IPS-NIHi11 (cell line): ENCODE measurements around the gene KCNG1.
A peak's percentile ranks its signal among the peaks of the same experiment; 100 is the strongest.
"Not testable (repeated sequence)": the region's sequence is repeated elsewhere in the genome, so short reads cannot be mapped to it uniquely, and the experiment has no call there.

Experiments used
- DNase-seq: peaks from one replicate; pipeline ENCODE4 v3.0.0; 2012; ENCODE audit warnings: mixed read lengths, low spot score

Gene KCNG1

DNA sequence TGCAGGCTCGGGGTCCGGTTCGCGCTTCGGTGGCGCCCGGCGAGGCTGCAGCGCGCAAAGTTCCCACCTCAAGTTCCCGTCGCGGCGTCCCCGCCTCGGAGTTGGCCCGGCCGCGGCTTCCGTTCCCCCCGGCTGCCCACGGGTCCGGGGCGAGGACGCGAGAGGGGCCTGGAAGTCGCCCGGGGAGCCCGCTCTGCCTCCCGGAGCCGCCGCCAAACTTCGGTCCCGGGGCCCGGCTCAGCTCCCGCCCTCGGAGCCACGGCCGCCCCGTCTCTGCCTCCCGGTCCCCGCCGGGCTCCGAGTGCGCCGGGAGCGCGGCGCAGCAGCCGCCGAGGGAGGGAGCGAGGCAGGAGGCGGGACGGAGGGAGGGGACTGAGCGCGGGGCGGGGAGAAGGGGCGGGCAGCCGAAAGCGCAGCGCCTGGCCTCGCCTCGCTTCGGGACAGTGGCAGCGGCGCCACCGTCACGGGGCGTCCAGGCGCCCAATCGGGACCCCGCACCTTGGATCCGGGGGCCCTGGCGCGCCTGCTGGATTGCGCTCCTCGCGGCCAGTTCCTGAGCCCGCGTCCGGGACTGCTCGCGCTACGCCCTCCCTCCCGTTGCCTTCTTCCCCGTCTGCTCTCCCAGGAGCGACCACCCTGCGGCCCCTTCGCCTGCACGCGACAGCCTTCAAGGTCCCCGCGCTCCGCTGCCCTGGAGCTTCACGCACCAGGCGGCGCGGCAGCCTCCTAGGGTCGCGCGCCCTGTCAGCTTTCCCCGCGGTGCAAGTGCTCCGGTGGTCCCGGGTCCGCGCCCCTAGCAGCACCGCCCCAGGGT lies at the start of gene KCNG1:
Gene KCNG1 (minus strand): TSS at position 305 of the 814 bp plus-strand sequence. CDS start 12,769 bp downstream, outside the sequence.
- peak; percentile 98 for DNase-seq

DNA sequence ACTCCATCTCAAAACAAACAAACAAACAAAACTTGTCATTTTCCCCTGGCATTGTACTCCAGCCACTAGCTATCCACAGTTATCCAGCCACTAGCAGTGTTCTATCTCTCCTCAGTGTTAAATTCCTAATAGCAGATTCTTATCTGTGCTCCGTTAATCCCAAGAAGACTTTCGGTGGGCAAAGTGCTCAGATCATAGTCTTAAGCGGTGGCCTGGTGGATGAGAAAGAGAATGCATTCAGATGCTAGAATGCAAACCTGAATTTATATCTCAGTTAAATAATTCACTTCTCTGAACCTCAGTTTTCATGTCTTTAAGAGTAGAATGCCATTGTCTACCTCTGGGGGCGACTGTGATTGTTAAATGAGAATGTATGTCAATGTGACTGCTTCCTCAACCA lies 47.7 kb upstream of the KCNG1 start:
- no peak for DNase-seq

- DNase-seq, result no peak
Observed at GRCh38 chr20:51067792-51068191, 44.9 kb upstream of the KCNG1 start.

- DNase-seq, result no peak
Observed at GRCh38 chr20:51065615-51066014, 42.7 kb upstream of the KCNG1 start.

- DNase-seq, result no peak
Observed at GRCh38 chr20:51064137-51064536, 41.2 kb upstream of the KCNG1 start.

DNA sequence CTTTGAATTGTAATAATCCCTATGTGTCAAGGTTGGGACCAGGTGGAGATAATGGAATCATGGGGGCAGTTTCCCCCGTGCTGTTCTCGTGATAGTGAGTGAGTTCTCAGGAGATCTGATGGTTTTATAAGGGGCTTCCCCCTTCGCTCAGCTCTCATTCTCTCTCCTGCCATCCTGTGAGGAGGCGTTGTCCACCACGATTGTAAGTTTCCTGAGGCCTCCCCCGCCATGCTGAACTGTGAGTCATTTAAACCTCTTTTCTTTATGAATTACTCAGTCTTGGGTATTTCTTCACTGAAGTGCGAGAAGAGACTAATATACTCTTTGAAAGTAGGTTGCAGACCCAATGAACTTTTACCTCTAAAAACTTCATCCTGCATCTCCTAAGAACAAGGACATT lies 39.2 kb upstream of the KCNG1 start:
- DNase-seq, result no peak

GRCh38 chr20:51061418-51062045 lies 38.6 kb upstream of the KCNG1 start:
- no peak for DNase-seq

GRCh38 chr20:51060301-51060700 lies 37.4 kb upstream of the KCNG1 start:
- DNase-seq, result no peak

DNA sequence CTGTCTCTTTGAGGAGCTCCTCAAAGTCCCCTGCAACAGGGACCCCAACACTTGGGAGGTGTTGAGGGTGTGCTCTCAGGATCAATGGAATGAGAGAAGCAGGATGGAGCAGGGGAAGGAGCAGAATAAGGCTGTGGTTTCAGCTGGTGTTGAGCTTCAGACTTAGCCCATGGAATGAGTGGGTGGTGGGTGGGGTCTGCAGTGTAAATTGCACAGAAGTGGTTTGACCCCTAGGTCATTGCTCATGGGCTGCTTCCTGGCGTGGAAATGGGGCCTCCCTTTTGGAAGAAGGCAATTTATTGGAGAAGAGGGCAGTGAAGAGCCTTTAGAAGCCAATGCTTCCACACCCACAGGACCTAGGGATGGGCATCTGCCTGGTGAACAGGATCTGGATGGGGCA lies 37.0 kb upstream of the KCNG1 start:
- no peak for DNase-seq

DNA sequence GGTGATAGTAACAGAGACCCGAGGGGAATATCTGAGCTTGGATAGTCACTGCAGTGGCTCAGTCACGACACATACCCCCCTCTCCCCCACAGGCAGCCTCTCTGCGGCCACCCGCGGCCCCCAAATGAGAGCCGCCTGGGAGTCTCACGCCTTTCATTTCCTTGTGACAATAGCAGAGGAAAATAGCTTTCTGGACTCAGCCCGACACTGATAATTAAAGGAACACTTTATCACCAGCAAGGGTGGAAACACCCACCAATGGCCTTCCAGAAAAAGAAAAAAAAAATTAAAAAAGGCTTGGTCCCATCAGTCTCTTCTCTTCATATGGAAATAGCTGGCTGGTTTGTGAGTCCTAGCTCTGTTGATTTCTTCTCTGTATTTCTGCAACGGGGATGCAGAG lies 35.1 kb upstream of the KCNG1 start:
- DNase-seq, result no peak

GRCh38 chr20:51054233-51054632 lies 31.3 kb upstream of the KCNG1 start:
- no peak for DNase-seq

DNA sequence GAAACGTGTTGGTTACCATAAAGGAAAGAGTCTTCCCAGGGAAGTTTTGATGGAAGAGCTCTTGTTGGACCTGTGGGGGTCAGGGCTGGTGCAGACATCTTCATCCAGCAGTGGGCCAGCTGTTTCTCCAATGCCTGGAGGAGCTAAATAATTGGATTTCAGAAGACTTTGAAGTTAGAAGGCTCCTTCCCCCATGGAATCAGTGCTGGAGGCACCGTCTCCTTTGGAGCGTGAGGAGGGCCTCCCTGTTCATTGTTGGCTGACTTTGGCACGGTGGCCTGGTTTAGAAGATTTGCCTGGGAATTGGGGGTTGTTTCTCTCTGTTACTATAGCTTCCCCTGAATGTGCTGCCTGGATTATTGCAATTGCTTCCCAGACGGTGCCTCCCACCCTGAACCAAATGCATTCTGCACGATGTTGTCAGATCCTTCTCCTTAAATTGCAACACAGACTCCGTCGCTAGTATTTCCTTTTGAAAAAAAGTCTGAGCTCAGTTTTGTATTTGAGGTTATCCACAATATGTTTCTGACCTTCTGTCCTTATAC lies 27.7 kb upstream of the KCNG1 start:
- DNase-seq, result no peak

GRCh38 chr20:51046021-51046985 lies 23.4 kb upstream of the KCNG1 start:
- no peak for DNase-seq

DNA sequence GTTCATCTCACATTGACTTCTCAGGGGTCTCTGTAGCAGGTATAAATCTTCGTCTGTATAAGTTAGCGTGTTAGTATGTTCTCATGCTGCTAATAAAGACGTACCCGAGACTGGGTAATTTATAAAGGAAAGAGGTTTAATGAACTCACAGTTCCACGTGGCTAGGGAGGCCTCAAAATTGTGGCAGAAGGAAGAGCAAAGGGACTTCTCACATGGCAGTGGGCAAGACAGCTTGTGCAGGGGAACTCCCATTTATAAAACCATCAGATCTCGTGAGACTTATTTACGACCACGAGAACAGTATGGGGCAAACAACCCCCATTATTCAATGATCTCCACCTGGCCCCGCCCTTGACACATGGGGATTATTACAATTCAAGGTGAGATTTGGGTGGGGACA lies 22.6 kb upstream of the KCNG1 start:
- DNase-seq, result not testable (repeated sequence)

DNA sequence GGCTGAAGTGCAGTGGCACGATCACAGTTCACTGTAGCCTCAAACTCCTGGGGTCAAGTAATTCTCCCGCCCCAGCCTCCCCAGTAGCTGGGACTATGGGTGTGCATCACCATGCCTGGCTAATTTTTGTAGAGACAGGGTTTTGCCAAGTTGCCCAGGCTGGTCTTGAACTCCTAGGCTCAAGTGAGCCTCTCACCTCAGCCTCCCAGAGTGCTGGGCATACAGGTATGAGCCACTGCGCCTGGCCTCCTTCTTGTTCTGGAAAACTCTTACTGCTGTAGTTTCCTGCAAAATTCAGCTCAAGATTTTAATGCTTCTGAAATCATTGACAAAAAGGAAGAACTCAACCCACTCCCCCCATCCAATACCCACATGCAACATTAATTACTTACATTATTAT lies 21.9 kb upstream of the KCNG1 start:
- no peak for DNase-seq

GRCh38 chr20:51043811-51044210 lies 20.9 kb upstream of the KCNG1 start:
- DNase-seq, result no peak

DNA sequence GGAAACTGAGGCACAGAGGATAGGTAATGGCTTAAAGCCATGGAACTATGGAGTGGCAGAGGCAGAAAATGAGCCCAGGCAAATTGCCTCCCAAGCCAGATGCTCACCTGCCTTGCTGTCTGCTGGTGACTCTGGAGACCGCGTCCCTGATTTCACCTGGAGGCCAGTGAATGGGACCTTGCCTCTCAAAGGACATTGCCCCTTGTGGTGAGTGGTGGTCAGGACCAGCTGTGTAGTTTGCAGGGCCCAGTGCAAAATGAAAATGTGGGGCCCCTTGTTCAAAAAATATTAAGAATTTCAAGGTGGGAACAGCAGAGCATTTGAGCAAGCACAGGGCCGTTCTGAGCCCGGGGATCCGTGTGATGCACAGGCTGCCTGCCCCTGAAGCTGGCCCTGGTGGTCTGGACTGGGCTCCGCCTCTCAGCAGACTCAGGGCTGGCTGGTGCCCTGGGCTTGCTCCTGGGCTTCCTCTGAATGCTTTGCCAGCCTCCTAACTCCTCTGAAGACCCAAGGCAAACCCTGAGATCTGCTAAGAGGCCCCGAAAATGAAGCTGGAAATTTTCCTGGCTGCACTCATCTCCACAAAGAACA lies 19.8 kb upstream of the KCNG1 start:
- peak; percentile 69 for DNase-seq

GRCh38 chr20:51042064-51042463 lies 19.2 kb upstream of the KCNG1 start:
- DNase-seq, result peak; percentile 43

- DNase-seq, result no peak
Observed at GRCh38 chr20:51037532-51038115, 14.7 kb upstream of the KCNG1 start.

GRCh38 chr20:51036827-51037531 lies 14.1 kb upstream of the KCNG1 start:
- DNase-seq, result no peak

DNA sequence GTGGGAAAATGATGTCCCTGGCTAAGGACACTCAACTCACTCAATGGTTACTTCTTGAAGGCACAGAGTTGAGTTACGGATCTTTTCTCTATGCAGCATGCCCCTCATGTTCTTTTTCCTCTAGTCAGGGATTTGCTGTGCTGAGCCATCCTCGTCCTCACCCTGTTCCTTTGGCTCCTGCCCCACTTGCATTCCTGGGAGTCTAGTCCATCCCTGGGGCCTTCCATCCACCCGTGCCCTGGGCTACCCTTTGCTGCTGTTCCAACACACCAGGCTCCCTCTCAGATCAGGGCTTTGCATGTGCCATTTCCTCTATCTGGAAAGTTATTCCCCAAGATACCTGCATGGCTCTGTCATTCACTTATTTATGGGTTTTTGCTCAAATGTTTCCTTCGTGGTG lies 13.3 kb upstream of the KCNG1 start:
- DNase-seq, result no peak
